HG02884 (cell line): ENCODE measurements around the gene NRXN3.

Experiments used
- ATAC-seq: cut with Tn5 transposase; IDR thresholded peaks from one replicate; pipeline ENCODE4 v1.9.1; 2021; ENCODE audit warnings: mild to moderate bottlenecking, moderate library complexity; ENCODE audit not compliant: unreplicated experiment

The NRXN3 gene

DNA sequence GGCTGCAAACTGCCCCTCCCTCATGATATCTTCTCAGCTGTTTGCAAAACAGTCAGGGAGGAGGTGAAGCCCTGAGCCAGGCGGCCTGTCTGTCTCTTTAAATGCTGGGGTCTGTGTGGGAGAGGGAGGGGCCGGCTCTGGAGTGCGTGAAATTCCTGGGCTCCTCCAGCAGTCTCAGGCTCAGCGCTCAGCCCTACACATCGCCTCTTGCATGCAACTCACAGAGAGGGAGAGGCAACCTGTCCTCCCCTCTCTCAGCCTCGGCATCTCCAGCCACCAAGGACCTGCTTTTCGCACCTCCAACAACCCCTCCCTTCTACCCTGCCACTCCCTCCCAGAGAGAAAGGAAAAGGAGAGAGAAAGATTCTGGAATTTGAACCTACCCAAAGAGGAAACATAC lies at the start of gene NRXN3:
Gene NRXN3 (plus strand): TSS at position 171 of the 400 bp plus-strand sequence. CDS start 72,721 bp downstream, outside the sequence.
- no peak for ATAC-seq

DNA sequence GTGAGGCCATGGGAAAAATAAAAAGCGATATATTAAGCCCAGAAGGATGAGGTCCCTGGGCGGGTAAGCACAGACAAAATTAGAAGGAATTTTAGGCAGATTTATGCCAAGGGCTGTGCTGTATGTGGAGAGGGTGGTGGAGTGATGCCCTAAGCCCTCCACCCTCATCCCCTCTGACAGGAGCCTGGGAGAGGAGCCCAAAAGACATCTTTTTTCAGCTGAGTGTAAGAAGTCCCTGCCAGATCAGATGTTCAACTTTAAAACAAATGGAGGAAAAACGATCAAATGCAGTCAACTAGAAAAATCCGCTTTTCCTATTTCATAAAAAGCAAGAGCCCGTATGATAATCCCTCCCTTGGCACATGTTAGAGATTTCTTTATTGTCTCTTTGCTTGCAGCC lies 47.7 kb upstream of the NRXN3 start:
- no peak for ATAC-seq

DNA sequence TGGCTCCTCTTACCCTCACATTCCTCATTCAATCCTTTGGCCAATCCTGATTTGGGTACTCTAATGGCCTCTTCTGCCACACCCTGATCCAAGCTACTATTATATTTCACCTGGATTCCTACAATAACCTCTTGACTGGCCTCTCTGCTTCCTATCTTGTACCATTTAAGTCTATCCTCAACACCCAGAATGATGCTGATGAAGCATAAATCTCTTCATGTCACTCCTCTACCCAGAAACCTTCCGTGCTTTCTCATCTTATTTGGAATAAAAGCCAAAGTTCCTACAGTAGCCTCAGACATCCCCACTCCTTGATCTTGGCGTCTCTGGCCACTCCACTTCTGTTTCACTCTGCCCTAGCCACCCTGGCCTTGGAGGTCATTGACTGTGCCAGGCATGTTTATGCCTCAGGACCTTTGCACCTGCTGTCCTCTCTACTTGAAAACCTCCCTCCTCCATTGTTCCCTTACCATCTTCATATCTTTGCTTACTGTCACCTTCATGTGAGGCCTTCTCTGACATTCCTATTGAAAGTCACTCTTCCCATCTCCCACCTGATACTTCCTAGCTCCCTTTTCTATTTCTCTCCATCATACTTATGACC lies 46.4 kb upstream of the NRXN3 start:
- ATAC-seq: no peak

DNA sequence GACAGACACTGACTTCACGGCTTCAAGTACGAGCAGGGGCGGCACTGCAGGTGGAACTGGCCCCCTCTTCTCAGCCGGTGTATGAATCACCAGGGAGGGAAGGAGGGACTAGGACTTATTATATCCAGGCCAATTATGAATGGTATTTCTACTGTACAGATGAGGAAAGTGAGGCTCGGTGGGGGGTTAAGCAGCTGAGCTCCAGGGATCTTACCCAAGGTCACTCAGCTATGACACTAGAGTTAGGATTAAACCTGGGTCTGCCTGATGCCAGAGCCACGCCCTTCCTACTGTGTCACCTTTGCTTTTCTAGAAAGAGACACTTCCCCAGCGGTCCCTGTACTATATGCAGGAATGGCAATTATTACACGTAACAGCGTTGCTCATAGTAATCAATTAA lies 42.2 kb upstream of the NRXN3 start:
- no peak for ATAC-seq

DNA sequence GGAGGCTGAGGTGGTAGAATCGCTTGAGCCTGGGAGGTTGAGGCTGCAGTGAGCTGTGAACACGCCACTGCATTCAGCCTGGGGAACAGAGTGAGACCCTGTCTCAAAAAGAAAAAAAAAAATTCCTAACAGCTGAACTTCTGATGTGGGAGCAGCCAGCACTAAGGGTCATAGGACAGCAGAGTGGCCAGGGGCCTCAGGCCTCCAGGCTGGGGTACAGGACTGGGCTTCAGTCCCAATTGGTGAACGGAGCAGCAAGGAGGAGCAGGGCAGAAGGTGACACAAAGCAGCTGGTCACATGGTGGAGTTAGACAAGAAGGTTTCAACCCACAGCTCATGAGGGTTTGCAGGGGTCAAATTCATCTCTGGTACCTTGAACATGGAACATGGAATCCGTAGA lies 40.8 kb upstream of the NRXN3 start:
- ATAC-seq: no peak

DNA sequence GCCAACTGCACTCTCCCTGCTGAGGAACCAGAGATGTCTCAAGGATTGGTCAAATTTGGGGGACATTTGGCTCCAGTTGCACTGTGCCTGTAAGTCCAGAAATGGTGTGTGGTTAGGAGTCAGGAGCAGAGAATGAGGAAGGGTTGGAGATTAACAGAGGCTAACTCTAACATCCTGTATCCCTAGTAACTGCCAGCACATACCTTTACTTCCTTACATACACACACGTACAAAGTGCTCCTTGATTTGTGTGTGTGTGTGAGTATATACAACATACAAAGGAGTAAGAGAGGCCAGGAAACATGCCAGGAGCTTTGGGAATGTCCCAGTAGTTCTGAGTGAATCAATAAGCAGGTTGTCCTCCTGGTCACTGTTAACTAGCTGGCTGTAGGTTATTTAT lies 39.8 kb upstream of the NRXN3 start:
- ATAC-seq: no peak

DNA sequence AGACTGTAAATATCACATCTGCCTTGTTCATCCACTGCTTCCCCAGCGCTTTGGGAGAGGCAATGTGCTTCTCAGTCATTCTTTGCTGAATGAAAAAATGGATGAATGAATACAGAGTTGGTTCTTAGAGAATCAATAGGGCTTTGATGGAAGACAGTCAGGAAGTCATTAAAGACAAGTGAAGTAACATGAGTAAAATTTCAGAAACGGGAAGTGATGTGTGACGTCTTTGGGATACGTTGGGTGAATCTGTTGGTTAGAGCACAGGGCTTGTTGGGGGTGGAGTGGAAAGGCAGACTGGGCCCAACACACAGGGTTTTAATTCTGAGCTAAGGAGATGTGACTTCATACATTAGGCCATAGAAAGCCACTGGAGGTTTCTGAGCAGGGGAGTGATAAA lies 39.0 kb upstream of the NRXN3 start:
- ATAC-seq: no peak

DNA sequence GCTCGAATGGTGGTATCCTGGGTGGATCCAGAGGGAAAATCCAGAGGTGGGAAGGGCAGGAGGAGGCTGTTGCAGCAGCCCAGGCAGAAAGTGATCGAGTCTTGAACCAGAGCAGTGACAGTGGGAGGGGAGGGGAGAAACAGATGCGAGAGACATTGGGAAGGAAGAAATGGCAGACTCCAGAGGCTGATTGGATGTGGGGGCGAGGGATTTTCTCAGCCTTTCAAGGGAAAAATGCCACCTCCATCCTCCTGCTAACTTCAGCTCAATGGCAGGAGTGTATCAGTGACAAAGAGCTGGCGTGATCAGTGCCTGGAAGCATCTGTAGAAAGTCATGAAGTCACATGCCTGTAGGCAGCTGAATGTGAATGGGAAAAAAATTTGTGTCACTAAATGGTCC lies 38.6 kb upstream of the NRXN3 start:
- no peak for ATAC-seq

DNA sequence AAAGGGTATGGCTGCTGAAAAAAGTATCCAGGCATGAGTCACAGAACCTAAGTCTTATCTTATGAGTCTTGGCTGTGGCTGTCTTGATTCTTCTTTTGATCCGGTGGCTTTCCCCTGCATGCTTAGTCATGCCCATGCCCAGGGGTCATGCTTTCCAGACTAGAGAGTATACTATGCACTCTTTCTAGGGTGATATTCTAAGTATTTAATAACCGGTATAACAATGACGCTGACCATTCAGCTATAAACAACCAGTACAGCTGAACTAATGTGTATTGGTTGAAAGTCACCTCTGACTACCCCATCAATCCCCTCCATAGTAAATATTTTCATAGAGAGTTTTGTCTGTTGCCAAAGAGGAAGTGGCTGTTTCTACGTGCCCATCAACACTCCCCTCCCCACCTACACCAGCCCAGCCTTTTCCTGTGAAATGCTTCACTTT lies 34.7 kb upstream of the NRXN3 start:
- ATAC-seq: no peak

DNA sequence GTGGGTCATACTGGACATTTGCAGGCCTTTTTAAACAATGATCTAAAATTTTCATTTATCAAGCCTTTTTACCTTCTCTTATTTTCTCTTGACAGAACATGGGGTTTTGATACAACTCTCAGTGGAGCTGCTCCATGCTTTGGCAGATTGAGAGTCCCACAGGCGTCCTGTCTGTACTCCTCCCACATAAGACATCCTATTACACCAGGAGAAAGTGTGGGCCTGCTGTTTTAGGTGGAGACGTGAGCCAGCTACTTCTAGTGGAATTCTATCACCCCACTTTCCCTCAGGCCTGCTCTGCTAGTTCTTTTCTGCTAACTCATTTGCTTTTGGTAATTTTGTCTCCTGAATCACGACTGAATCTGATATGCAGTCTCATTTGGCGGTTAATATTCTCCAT lies 33.5 kb upstream of the NRXN3 start:
- ATAC-seq: no peak

DNA sequence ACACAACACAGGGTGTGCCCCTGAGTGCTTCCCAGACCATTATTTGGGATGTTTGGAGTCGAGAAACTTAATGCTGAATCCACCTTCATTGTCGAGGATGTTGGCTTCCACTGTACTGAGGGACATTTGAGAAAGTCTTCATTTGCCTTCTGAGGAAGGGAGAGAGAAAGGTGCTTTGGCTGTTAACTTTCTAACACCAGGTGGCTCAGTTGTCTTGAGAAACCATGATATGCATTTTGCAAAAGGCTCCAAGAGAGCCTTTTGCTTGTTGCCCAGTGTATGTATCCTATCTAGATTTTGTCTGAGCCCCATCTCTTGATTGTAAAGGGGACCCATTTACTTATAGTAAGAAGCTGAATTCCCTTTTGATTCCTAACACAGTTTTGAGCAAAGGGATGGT lies 28.6 kb upstream of the NRXN3 start:
- no peak for ATAC-seq

DNA sequence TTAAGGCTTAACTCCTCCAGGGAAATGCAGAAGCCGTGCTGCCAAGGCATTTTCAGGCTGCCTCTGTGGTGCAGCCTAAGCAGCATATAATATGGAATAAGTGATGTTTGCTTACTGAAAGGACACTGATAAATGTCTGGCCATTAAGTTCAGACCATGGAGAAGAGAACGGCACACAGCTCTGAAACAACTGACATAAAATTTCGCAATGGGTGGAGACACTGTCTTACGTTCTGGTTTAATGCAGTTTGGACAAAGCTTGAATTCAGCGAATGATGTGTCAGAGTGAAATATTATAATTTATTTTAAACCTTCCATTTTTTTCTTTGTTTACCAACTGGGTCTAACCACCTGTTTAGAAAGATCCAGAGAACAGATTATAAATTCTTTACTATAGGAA lies 27.2 kb upstream of the NRXN3 start:
- no peak for ATAC-seq

DNA sequence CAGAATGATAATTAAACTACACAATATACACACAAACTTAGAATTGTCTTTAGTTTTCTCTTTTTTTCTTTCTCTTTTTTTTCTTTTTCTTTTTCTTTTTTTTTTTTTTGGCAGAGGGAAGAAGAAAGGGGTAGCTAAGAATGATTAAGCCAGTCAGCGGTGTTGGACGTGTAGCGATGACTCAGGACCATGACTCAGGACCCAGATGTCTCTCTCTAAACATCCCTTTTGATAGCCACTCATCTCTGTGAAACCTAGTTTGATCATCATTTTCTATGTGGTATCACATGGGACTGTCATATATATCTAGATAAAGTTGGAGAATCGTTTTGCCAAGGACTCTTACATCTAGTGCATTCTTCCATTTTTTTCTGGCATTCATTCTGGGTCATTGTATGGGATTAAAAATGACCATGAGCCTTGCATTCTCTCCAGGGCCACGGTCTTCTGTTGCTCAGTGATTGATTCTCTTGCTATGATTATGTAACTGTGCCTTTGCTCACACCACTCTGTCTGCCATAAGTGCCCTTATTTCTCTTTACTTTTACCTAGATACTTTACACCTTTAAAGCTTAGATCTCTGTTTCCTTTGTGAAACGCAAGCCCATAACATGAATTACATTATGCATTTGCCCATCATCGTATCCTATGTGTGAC lies 26.6 kb upstream of the NRXN3 start:
- no peak for ATAC-seq

DNA sequence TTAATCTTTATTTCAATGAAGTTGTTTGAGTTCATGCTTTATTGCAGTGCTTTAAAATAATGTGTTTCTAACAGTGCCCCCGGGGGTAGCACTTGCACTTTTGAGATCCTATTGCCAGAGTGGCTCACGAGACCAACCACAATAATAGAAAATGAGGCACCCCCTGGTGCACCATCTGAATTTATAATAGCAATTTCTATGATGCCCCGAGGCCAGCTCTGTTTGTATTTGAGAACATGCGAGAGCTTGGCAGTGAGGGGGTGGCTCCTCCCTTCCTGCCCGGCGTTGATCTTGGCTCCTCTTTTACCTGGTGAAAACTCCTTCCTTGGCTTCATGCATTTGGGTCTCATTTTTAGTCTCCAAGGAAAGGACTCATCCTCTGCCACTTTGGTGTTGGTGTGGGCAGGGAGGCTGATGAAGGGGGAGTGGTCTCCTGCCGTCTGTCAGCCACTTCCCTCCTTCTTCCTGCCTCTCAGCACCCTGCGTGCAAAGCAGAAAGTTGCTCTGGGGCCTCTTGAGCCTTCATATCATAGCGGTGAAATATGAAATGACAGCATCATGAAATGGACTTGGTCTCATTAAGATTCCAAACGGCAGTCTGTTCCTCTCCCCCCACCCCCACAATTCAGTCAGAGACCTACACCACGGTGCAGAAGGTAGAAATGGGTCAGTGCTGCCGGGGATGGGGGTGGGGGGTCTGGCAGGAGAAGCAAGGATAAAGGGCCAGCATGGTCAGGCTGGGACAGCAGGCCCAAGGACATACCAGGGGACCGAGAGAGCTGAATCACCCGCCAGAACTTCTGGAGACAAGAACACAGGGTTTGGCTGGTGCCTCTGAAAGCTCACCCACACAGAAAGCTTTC lies 17.7 kb upstream of the NRXN3 start:
- ATAC-seq: no peak

DNA sequence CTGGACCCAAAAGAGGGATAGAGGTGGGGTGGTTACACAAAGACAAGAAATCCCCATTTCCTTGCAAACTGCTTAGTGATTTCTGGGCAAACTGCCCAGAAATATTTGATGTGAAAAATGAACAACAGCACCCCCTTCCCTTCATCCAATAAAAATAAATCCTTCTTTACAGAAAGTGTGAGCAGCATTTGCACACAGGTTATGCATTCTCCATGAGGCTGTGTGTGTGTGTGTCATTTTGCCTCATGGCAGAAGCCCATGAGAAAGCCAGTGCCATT lies 17.2 kb upstream of the NRXN3 start:
- ATAC-seq: no peak

DNA sequence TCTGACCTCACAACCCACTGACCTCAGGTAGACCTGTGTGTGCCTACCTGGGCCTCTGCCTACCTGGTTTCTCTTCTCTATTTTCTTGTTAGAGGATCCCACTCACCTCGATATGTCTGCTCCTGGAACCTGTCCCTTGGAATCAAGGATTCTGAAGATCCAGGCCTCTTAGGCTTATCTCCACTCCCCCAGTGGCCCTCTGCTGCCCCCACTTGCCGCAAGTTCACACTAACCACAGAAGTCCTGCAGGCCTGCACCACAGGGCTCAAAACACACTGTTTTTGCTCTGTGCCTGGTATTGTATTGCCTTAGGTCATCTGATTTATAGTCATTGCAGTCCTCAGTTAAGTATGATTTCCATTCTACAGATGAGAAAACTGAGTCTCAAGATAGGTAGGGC lies 15.3 kb upstream of the NRXN3 start:
- no peak for ATAC-seq

DNA sequence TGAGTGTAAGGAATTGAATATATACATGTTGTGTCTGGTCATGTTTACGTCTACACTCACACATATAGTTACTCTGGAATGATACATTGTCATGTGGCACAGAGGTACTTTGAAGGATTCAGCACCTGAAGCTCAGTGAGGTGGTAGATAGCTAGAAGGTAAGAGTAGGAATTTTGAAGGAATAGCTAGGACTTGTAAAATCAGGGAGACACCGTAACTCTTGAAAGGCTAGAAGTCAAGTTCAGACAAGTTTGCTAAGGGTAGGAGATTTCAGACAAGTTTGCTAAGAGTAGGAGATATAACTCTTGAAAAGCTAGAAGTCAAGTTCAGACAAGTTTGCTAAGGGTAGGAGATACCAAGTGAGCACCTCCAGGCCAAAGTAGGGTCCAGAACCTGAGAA lies 14.0 kb upstream of the NRXN3 start:
- ATAC-seq: no peak

DNA sequence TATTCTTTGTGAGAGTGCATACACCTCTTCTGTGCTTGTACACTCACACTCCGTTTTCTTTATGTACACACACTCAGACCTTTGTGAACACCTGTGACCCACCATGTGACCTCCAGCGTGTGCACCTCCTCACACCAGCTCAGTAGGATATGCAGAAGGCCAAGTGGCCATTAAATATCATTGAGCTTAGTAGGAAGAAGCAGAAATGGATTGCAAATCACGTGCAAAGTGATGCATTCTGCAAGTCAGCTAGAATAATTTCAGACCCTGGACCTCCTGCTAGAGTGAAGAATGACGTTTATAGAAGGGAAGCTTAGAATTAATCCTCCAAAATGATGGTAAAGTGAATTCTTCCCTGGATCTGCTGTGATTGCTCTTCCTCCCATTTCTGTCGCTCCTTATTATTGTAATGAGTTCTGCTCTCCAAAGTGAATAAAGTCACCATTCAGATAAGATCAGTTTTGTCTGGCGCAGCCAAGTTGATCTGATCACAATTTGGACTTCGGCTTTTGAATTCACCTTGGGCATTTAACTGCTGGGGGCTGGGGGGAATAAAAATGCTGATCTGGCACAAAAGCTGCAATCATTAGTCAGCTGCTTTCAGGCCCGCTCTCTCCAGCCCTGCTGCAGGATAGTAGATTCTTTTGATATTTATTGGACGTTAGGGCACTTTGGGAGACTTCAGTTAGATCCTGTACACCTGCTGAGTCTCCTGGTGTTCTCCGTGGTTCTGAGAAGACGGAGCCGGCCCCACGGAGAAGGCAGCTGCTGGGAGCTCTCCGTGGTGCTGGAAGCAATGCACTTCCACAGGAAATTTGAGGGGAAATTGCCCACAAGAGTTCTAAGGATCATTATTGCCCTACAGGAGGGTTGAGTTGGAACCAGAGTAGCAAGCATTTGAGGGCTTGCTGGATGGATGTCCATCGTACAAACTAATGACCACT lies 12.4 kb upstream of the NRXN3 start:
- ATAC-seq: no peak

DNA sequence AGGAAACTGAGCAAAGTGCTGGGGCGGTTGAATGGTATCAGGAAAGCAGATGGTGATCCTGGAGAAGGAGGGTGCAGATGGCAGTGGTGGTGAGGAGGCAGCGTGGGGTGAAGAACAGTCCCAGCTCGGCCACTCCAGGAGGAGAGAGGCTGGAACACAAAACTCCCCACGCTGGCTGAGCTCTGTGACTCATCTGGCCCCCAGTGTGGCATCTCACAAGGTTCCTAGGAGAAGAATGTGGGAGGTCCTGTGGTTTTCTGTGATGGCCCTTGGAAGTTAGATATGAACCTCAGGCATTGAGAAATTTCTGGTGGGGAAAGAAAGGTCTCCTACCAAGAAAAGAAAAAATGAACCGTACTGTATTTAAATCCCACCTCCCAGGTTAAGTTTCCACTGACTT lies 8.0 kb upstream of the NRXN3 start:
- no peak for ATAC-seq

DNA sequence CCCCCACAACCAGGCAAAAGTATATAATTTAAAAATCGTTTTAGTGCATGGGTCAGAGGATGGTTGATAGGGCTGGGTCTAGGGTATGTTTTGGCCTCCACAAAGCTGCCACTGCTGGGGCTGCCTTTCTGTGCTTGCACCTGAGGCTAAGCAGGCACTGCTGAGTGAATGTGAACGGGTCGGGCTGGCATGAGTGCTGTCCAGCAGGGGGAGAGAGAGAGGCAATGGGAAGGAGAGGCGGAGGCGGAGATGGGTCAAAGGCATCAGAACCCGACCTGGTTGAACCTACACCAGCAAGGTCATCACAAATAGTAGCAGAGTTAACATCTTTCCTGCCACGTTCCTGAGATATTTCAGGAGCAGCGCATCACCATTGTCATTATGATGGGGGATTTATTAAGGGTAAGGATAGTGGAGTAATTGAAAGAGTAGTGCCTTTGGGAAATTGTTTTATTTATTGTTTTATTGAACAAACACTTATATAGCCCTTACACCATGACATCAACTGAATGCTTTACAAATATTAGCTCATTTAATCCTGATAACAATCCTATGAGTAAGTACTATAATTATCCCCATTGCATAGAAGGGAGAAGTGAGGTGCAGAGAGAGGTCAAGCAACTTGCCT lies 5.8 kb upstream of the NRXN3 start:
- peak; percentile 47 for ATAC-seq

DNA sequence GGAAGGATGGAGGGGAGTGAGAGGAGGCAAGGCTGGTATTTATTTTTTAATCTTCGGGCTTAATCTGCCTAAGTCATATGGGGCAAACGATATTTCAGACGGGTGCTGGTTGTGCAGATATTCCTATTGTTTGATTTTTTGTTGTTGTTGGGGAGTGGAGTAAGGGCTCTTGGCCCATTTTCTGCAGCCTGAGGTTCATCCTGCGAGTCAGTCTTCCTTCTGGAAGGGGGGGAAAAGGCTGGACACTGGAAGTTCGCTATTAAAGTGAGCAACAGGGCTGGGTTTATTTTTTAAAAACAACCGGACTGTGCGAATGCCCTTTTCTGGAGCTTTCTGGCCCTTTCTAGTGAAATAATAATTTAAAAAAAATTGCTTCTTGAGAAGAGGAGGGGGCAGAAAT lies 2.3 kb downstream of the NRXN3 start:
- ATAC-seq: no peak
